ENCODE measurements around the gene BRS3. TPM values are rescaled to one million over a fixed set of nuclear protein-coding genes. Genes with fewer than 3 reads are reported as not detected.

The BRS3 gene
- total RNA-seq, 1 donor from 2014 or later = not detected

- H3K9me3 ChIP-seq = no peaks in the 10 kb centered on the region
- no peak overlapping the region for H3K27ac ChIP-seq
- no peak for ATAC-seq
- H3K27me3 ChIP-seq (ENCODE audit: low read depth) = peaks cover 3% of the 10 kb centered on the region
- H3K36me3 ChIP-seq = no peaks in the 10 kb centered on the region
- no peak overlapping the region for H3K4me3 ChIP-seq
- TF ChIP-seq CTCF (IDR thresholded peaks at IDR 0.05) = no peak
- intact Hi-C loops (cut with DNase I) = loop anchor here (10.0 kb wide), 1 partner anchor 508 kb away; the partner anchor contains the start of gene SLC9A6
- DNase-seq = no peak
- H3K4me1 ChIP-seq = no peaks in the 10 kb centered on the region
These were observed 5.3 kb downstream of the BRS3 start for GRCh38 chrX:136493011-136493410.

DNA sequence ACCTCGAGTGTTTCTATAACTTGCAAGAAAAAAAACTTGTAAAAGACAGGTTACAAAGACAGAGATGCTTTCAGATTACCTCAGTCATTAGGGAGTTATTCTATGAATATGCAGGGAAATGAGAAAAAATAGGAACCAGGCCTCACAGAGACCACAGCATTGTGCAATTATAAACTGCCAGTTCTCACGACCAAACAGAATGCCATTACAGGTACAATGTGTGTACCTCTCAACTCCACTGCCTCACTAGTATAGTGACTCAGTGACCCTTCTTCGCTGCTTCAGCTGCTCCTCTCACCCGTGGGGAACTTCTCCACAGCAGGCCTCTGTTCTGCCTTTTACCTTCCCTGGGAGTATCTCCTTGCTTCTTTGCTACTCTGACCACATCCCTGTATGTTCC lies 7.3 kb downstream of the BRS3 start:
- Histone ChIP-seq H3K27ac (no peak overlapping the region), H3K4me1 (no peaks in the 10 kb centered on the region), H3K36me3 (peaks cover 1% of the 10 kb centered on the region), H3K4me3 (no peak overlapping the region), H3K9me3 (no peaks in the 10 kb centered on the region), H3K27me3 (ENCODE audit: low read depth) (peaks cover under 1% of the 10 kb centered on the region)
- DNase-seq = no peak
- no peak for ATAC-seq
- TF ChIP-seq CTCF (IDR thresholded peaks at IDR 0.05) = no peak
- intact Hi-C loops (cut with DNase I) = loop anchor here (10.0 kb wide), 1 partner anchor 510 kb away; the partner anchor contains the start of gene SLC9A6

- intact Hi-C loops (cut with DNase I) = loop anchor here (10.0 kb wide), 1 partner anchor 511 kb away; the partner anchor contains the start of gene SLC9A6
- Histone ChIP-seq H3K4me1 (no peaks in the 10 kb centered on the region), H3K27ac (peak overlapping the region; percentile 90), H3K27me3 (ENCODE audit: low read depth) (no peaks in the 10 kb centered on the region), H3K4me3 (peak overlapping the region; percentile 68), H3K9me3 (no peaks in the 10 kb centered on the region), H3K36me3 (peaks cover 14% of the 10 kb centered on the region)
- ATAC-seq (peak in 1 of 2 donors; percentile 20), DNase-seq (no peak)
- TF ChIP-seq CTCF (IDR thresholded peaks at IDR 0.05) = no peak
These were observed 8.5 kb downstream of the BRS3 start for GRCh38 chrX:136496186-136496763.

- Histone ChIP-seq H3K27me3 (ENCODE audit: low read depth) (no peaks in the 10 kb centered on the region), H3K27ac (peak overlapping the region; percentile 90), H3K9me3 (no peaks in the 10 kb centered on the region), H3K4me3 (peak overlapping the region; percentile 68), H3K36me3 (peaks cover 20% of the 10 kb centered on the region), H3K4me1 (no peaks in the 10 kb centered on the region)
- peak; percentile 87 for DNase-seq
- peak; percentile 96 to 98 for ATAC-seq
- no peak for TF ChIP-seq CTCF (IDR thresholded peaks at IDR 0.05)
- intact Hi-C loops (cut with DNase I) = loop anchor here (10.0 kb wide), 1 partner anchor 512 kb away; the partner anchor contains the start of gene SLC9A6
These were observed 9.2 kb downstream of the BRS3 start for GRCh38 chrX:136496764-136497555.

GRCh38 chrX:136497556-136498052 lies 9.9 kb downstream of the BRS3 start, which contains the start of gene HTATSF1:
HTATSF1 (plus strand) TSS chrX:136497592; CDS start chrX:136497685, 93 bp downstream.
- peak in 1 of 2 donors; percentile 14 for ATAC-seq
- Histone ChIP-seq H3K27me3 (ENCODE audit: low read depth) (no peaks in the 10 kb centered on the region), H3K4me3 (peak within 1 kb of the TSS; percentile 68), H3K27ac (peak within 1 kb of the TSS; percentile 90), H3K9me3 (no peaks in the 10 kb centered on the region), H3K36me3 (peaks cover 26% of the 10 kb centered on the region), H3K4me1 (no peaks in the 10 kb centered on the region)
- DNase-seq = peak; percentile 44
- no peak for TF ChIP-seq CTCF (IDR thresholded peaks at IDR 0.05)
- intact Hi-C loops (cut with DNase I) = loop anchor here (10.0 kb wide), 1 partner anchor 513 kb away; the partner anchor contains the start of gene SLC9A6
